HPDE6-E6E7 (cell line): ENCODE measurements around the gene RFFL.
"Not testable (repeated sequence)": the region's sequence is repeated elsewhere in the genome, so short reads cannot be mapped to it uniquely, and the experiment has no call there.

Experiments
- DNase-seq: peaks from one replicate; pipeline ENCODE4 v3.0.0; 2011; ENCODE audit warnings: missing footprints; ENCODE audit errors: extremely low spot score

The RFFL gene

DNA sequence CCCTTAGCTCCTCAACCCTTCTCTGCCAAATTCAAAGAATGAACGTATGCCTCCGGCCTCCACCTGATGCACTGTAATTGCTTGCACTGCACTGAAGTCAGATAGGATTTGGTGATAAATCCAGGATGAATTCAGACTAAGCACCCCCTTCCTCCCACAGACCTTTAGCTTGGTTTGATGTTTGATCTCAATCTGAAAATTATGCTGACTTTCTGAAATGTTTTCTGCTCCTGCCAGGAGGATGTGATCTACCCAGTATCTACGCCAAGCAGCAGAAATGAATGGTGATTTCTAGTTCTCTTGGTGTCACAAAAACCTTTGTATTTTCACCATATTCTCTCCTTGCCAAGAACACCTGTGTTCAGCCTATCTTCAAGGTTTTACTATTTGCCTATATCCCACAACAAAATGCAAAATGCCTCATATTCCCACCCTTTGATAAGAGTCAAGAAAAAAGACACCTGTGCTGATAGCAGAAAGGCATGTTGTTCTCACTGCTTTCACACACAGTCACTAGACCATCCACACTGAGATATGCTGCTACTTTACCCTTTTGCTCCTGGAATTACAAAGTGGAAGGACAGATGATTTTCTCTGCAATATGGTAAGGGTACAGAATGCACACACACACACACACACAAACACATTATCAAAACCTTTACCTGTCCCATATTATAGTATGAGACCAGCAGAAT, 14.7 kb downstream of the RFFL start:
- no peak for DNase-seq

DNA sequence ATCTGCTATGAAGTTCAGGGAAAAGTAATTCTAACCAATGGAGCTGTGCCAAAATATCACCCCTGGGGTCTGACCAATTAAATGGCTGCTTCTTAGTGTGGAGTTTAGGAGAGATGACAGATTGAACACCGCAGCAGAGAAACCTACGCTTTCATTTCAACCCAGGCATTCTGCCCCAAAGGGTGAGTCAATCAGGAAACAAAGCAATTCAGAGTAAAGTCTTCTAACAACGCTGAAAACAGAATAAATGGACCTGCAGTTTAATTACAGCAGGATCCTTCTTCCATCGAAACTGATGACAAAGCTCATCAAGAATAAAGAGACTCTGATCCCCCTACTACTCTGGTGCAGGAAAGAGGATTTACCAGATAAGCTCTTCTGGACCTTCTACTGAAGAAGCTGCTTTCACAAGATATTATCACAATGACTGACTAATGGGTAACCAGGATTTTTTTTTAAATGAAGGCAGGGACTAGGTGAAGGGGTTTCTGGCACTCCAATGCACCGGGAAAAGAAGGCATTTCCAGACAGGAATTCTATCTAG, 16.7 kb downstream of the RFFL start:
- DNase-seq = peak; percentile 71

DNA sequence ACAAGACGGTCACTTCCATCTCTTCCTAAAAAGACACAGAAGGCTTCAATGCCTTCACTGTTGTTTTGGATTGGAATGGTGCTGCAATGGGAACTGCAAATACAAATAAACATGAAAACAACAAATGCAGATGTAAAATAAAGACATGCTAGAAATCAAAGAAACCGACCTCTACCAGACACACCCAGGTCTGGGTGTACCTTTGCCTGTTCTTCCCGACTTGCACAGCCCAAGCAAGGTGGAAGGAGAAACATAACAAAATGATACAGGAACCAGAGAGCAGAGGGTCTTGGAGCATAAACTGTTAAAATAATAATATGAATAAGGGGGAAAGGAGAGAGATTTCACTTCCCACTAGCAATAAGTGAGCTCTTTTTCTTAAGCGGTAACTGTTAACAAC, 17.3 kb downstream of the RFFL start:
- DNase-seq = no peak

DNA sequence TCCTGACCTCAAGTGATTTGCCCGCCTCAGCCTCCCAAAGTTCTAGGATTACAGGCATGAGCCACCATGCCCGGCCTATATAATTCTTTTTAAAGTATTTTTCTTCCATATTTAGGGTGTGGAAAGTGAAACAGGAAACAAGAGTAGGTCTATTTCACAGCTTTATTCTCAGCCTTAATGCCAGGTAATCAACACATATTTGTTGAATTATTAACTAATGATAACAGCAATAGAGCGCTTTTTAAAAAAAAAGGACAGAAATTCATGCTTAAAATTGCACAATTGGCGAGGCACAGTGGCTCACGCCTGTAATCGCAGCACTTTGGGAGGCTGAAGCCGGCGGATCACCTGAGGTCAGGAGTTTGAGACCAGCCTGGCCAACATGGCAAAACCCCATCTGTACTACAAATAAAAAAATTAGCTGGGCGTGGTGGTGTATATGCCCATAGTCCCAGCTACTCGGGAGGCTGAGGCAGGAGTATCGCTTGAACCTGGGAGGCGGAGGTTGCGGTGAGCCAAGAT, 18.0 kb downstream of the RFFL start:
- not testable (repeated sequence) for DNase-seq

DNA sequence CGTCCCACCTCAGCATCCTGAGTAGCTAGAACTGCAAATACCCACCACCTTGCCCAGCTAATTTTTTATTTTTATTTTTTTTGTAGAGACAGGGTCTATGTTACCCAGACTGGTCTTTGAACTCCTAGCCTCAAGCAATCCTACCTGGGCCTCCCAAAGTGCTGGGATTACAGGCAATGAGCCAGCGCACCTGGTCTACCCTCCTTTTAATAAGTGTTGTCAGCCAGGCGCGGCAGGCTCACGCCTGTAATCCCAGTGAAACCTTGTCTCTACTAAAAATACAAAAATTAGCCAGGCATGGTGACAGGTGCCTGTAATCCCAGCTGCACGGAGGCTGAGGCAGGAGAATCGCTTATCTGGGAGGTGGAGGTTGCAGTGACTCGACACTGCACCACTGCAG, 19.3 kb downstream of the RFFL start:
- no peak for DNase-seq

DNA sequence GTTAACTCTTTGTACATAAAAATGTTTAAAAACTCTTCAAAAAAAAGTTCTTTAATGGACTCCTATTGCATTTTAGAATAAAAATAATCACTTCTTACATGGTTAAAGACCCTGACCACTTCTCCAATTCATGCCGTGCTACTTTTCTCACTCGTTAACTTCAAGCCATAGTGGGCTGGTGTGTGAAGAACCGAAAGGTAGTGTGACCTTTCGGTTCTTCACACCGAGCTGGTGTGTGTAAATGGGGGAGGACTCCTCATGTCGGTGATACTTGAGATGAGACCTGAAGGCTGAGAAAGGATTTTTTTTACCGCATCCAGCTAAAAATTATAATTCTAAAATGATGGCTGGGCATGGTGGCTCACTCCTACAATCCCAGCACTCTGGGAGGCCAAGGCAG, 22.1 kb downstream of the RFFL start:
- no peak for DNase-seq

DNA sequence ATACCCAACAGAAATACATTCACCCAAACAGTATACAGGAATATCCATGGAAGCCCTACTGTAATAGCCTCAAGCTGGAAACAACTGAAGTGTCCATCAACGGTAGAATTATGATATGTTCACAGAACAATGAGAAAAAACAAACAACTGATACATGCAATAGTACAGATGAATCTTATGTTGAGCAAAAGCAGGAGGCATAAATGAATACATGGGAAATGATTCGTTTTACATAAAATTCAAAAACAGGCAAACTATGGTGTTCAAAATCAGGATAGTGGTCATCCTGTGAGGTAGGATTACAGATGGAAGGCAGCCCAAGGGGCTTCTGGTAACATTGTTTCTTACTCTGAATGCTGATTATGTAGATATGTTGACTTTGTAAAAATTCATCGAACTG, 25.1 kb downstream of the RFFL start:
- no peak for DNase-seq

DNA sequence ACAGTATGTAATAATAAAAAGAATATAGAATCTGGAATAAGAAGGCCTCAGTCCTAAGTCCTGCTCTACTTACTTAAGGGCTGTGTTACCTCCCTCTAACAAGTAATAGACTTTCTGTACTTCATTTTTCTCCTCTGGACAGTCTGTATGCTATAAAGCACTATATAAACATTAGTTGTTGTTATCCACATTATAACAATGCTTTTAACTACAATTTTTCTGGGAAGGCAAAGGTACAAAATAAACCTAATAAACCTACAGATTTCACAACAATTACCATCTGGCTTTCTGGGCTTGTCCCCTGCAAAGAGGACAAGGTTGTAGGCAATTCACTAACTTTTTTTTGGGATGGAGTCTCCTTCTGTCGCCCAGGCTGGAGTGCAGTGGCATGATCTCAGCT, 32.7 kb downstream of the RFFL start:
- no peak for DNase-seq

DNA sequence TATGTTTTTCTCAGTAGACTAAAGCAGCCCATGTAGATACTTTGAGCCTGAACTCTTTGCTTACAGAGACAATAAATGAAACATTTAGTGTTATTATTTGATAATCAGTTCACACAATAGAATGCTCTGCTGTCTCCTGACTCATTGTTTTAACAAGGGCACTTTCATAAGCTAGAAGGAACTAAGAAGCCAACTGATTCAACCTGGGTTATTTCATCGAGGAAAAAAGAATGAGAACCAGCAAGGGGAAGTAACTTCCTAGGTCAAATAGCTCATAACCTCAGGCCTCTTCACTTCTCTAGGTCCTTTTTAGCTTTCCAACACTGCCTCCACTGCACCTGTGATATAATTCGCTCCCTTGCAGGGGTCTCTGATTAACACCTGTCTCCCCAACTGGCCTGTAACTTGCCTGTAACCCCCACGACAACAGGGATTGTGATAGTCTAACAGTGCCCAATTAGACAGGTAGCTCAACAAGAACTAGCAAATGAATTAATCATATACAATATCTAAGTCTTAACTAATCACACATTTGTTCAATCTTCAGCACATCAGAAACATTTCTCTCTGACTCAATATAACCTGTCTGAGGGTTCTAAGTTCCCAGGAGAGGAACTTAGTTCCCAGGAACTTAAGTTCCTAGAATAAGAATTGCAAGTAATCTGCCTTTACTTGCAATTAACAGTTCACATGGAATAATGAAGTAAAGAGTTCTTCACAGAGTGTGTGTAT, 34.8 kb downstream of the RFFL start:
- DNase-seq = peak; percentile 31

DNA sequence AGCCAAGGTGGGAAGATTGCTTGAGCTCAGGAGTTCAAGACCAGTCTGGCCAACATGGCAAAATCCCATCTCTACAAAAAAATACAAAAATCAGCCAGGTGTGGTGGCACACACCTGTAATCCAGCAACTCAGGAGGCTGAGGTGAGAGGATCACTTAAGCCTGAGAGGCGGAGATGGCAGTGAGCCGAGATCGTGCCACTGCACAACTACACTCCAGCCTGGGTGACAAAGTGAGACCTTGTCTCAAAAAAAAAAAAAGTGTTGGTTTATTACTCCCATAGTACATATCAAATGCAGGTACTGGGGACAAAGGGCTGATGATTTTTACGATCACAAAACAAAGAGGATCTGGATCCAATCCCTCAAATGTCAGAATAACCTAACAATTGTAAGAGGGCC, 35.4 kb downstream of the RFFL start:
- not testable (repeated sequence) for DNase-seq

DNA sequence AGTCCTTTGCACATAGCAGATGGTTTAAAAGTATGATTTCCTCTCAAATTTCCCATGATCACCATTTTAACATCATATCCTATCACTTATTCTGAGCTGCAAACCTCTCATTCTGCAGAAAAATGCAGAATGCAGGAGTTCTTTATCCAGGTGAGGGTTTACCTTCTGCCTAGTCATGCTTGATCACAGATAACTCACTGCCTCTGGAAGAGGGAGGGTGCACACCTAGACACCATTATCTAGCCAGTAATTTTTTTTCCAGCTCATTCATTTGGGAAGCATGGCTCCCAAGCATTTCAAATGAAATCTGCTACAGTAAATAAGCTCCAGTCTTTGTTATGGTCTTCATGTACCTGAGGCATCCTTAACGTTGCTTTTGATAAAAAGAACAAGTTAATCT, 38.0 kb downstream of the RFFL start:
- no peak for DNase-seq

DNA sequence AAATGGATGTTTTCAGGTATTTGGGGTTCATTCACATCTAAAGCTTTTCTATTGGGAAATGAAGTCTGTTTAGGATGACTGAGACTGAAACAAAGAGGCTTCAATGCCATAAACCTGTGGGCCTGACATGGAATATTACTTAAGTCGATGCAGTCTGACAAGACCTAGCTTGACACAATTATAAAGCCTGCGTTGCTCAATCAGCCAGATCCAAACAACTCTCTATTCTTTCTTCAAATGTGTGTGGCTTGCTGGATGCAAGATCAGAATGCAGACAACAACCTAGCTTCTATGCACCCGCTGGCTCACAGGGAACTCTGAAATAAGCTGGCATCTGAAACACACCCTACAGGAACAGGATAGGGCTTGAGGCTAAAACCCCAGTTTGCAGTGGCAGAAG, 40.0 kb downstream of the RFFL start:
- no peak for DNase-seq

DNA sequence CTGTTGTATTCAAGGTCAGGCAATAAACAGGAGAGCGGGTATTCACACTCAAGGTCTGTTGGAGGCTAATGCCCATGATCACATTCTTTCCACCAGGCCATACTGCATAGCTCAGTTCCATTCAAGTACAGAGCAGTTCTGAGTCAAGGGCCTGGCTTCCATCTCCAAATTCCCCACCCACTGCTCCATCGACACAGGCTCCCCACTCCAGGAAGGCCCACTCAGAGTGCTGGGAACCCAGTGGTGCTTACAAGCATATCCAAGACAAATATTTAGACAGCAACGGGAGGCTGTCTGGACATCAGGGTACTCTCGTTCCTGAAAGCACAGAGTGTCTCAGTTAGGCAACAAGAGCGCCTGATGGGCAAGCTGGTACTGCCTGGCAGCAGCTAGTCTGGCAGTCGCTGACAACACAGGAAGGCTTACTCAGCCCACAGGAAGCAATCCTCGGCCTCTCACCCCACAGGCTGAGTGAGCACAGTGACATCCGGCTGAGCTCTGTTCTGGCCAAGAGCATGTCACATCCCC, 40.9 kb downstream of the RFFL start:
- peak; percentile 77 for DNase-seq

DNA sequence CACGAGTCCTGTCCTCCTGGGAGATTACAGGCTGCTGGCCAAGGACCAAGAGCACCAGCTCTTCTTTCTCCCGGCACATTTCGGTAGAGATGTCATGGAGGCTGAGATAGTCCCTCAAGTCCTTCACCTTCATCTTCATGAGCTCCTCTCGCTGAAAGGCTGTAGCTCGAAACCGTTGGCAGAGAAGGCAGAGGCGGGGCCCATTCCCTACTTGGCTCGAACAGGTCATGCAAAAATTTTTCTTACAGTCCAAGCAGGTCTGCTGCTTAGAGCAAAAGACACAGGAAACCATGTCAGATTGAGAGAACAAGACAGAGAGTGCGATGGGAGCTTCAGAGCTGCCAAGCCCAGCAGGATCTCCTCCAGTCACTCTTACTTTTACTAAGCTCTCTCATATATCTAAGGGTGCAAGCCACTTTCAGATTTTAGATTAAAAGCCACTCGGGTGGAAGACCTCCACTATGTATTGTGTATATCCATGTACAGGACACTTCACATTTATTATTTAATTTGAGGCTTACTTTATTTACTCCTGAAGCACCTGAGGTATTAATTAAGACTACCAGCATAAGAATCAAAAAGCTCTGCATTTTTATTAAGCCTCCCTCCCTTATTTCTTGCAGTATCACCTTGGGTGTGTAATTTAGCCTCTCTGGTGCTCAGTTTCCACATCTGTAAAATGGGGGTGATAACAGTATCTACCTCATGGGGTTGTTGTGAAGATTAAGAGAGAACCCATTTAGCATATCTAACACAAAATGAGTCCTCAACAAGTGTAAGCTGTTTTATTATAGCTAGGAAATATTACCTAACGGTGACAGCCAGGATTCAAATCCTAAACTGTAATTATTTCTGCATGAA, 41.8 kb downstream of the RFFL start:
- no peak for DNase-seq

DNA sequence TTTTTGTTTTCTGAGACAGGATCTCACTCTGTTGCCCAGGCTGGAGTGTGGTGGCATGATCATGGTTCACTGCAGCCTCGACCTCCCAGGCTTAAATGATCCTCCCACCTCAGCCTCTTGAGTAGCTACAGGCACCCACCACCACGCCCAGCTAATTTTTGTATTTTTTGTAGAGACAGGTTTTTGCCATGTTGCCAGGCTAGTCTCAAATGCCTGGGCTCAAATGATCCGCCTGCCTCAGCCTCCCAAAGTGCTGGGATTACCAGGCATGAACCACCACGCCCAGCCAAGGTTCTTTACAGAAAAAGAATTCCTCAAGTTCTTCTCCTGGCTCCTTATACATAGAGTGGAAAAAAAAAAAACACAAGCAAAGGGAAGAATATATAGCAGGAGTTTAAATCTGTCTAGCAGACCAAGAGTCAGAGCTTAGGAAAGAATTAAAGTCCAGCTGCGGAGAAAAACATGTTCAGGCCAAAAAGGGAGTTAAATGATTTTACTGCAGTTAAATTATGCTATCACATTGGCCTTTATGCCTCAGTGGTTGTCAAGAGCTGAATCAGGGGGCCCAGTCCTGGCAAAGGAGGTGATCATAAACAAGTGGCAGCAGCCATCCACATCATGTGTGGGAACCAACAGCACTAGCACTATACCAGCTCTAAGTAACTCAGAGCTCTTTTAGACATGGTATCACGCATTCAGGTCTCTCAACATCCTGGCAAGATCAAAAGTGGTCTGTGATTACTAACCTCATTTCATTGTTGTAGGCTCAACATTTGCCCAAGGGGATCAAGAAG, 43.9 kb downstream of the RFFL start:
- no peak for DNase-seq

DNA sequence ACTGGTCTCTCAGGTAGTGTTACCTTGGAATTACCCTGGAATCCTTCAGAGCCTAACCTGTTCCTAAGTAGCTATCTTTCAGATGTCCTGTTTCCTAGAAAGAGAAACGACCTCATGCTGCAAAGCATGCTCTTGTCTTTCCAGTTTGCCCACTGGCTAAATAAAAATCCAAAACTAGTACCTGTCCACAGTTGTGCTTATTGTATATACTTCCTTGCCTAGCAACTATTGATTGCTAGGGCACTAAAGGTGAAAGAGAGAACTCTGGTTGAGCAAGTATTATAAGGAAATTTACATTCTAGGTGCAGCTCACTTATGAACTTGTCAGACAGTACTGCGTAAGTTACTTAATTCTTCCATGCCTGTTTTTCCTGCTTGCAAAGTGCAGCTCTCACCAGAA, 44.7 kb downstream of the RFFL start:
- DNase-seq = no peak

DNA sequence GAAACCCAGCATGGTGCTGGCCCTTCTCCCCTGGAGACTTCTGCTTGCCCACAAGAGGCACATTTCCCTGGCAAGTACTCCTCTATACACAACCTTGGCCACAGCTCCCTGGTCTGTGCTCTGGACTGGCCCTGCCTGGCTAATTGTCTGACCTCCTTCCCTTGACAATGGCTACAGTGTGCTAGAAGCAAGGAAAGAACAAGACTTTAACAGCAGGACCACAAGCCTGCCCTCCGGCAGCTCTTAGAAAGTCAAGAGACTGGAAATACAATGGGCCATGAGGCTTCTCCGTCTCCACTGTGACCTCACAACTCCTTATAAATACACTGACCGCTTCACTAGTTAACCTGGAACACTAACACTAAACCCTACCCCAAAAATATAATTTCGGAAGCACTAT, 46.5 kb downstream of the RFFL start:
- no peak for DNase-seq

DNA sequence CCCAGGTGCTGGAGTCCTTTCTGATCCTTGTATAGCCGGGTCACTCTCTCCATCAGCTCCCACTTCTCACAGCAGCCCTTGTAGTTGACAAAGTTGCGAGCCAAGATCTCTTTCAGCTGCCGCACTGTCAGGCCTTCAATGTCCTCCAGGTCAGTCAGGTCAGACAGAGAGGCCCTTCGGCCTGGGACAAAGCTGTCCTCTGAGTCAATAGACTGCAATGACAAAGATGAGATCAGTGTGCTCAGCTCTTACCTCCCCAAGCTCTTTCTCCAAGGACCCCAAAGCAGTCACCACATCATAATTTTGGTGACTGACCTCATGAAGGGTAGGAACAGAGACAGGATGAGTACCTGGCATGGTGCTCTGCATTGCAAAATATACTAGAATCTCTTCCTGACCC, 47.1 kb downstream of the RFFL start:
- no peak for DNase-seq

DNA sequence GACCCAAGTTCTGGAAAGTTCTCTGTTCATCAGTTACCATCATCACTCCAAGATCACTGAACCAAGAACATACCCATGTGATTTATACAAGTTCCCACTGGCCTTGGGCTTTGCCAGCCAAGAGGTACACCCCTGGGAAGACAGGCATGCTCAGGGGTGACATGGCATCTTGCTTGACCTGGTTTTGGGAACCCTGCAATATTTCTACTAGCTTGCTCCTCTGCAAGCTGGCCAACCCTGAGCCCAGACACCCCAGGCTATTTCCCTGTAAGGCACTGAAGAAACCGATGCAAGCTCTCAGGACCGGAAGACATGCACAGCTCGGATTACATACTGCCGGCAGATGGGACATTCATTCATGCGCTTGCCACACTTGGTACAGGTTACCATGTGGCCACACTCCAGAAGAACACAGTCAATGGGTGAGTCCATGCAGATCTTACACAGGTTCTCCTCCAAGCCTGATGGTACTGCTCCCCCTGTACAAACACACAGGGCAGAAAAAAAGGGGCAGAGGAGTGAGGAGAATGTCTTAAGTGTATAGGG, 51.8 kb downstream of the RFFL start:
- DNase-seq = no peak

DNA sequence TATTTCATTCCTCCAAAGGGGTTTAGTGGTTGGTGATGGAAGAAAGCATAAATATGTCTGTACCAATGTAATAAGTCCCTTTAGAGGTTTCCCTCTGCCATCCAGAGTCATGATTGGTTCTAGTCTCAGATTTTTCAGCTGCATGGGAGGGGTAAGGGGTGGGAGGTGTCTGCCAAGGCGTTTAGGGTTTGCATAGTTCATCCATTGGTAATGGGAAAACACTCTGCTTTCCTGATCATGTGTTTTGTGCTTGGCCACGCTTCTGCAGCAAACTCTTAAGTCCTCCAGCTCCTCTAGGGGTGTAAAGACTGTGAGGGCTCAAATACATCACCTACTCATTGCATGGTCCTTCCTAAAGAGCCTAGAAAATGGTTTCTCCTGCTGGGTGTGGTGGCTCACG, 53.4 kb downstream of the RFFL start:
- DNase-seq = no peak

DNA sequence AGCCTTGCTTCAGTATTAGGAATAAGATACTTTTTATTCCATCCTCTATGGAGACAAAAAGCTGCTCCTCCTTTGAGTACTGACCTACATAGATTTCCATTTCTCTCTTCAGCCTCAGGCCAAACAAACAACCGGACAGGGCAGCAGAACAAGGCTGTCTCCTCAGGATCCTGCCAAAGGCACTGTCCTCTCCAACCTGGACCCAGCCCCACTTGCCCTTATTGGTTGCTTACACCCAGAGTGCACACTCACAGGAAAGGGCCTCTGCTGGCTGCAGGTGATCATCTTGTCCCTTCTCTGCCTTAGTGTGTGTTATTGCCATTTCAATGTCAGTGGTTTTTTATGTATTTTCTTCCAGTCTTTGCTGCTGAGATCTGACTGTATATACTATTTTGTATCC, 56.5 kb downstream of the RFFL start:
- no peak for DNase-seq
